Gastrocnemius medialis (tissue), 4 donors: ENCODE data around the gene CLPX.

Experiments
- CTCF ChIP-seq, 5 experiments: fragments of 450-650 bp in 3 of 5; fragments of 200-600 bp in 2 of 5; sonication (generic) in 2 of 5; IDR thresholded peaks in 4 of 5; conservative IDR thresholded peaks in 1 of 5; 1 replicate in 4 of 5; 2 replicates in 1 of 5; pipeline ENCODE4 v1.5.1; 2016 to 2019; ENCODE audit warnings: antibody characterized with exemption in 5 of 5, mild to moderate bottlenecking in 3 of 5, moderate library complexity in 3 of 5
- POLR2A ChIP-seq, 2 donors: fragments of 450-650 bp; IDR thresholded peaks; one replicate each; pipeline ENCODE4 v1.6.1; 2017; ENCODE audit warnings: antibody characterized with exemption in 2 of 2, mild to moderate bottlenecking in 2 of 2, moderate library complexity in 2 of 2

- TF ChIP-seq CTCF (IDR thresholded peaks at IDR 0.05 in 4 of 5, conservative IDR thresholded peaks at IDR 0.05 in 1 of 5), result peak in 1 of 5 experiments; percentile 17
- no peak for TF ChIP-seq POLR2A (IDR thresholded peaks at IDR 0.05)
Observed at GRCh38 chr15:65101891-65102708, 83.0 kb downstream of the CLPX start.
